IPS-18c (cell line): ENCODE measurements around the gene SORT1.

Experiments used
- H3K4me3 ChIP-seq: 2 replicates; pipeline ENCODE4 v1.7.0; 2013; ENCODE audit warnings: low read depth, mild to moderate bottlenecking, low read length, moderate library complexity; ENCODE audit not compliant: insufficient read depth
- H3K9me3 ChIP-seq: one replicate; pipeline ENCODE4 v1.6.1; 2013; ENCODE audit warnings: mild to moderate bottlenecking, low read length, moderate library complexity; ENCODE audit not compliant: control insufficient read depth, insufficient read depth

SORT1 gene

DNA sequence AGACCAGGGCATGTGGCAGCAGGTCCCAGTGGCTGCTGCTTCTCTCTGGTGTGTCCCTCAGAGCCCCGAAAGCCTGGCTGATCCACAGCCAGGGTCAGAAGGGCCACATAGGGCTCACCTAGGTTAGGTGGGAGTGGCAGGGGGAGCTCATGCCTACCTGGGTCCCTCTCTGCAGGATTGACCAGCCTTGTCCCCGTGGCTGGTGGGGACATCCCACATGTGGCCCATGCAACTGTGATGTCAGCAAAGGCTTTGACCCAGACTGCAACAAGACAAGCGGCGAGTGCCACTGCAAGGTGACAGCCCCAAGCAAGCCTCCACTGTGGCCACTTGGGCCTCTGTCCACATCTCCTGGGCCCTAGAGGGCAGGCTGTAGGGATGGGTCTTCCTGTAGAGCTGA is 132.7 kb downstream of the SORT1 start:
- Histone ChIP-seq H3K4me3 (no peak overlapping the region), H3K9me3 (no peaks in the 10 kb centered on the region)

DNA sequence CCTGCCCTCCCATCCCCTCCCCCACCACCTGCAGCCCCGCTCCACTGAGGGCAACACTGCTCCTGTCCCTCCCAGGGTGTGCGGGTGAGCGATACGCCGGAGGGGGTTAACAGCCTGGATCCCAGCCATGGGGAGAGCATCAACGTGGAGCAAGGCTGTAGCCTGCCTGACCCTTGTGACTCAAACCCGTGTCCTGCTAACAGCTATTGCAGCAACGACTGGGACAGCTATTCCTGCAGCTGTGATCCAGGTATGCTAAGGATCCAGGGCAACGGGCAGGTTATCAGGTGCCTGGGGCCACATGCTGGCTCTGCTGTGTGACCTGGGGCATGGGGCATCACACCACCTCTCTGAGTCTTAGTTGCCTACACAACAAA is 133.4 kb downstream of the SORT1 start:
- Histone ChIP-seq H3K4me3 (no peak overlapping the region), H3K9me3 (no peaks in the 10 kb centered on the region)

- Histone ChIP-seq H3K9me3 (no peaks in the 10 kb centered on the region), H3K4me3 (no peak overlapping the region)
These were observed 133.9 kb downstream of the SORT1 start for GRCh38 chr1:109263597-109264378.

DNA sequence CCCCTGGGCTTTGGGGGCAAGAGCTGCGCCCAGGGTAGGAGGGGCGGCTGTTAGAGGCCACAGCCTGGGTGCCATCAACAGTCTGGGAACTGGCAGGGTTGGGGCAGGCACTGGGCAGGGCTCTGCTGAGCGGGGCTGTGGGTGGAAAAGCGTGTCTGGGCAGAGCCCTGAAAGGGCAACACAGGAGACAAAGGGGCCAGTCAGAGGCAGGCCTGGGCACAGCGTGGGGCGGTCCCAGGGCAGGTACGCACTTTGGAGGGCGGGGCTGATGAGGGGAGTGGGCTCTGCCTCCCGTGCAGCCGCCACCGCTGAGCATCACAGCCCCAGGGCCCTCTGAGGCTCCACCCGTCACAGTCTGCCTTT is 134.5 kb downstream of the SORT1 start:
- Histone ChIP-seq H3K4me3 (no peak overlapping the region), H3K9me3 (no peaks in the 10 kb centered on the region)

DNA sequence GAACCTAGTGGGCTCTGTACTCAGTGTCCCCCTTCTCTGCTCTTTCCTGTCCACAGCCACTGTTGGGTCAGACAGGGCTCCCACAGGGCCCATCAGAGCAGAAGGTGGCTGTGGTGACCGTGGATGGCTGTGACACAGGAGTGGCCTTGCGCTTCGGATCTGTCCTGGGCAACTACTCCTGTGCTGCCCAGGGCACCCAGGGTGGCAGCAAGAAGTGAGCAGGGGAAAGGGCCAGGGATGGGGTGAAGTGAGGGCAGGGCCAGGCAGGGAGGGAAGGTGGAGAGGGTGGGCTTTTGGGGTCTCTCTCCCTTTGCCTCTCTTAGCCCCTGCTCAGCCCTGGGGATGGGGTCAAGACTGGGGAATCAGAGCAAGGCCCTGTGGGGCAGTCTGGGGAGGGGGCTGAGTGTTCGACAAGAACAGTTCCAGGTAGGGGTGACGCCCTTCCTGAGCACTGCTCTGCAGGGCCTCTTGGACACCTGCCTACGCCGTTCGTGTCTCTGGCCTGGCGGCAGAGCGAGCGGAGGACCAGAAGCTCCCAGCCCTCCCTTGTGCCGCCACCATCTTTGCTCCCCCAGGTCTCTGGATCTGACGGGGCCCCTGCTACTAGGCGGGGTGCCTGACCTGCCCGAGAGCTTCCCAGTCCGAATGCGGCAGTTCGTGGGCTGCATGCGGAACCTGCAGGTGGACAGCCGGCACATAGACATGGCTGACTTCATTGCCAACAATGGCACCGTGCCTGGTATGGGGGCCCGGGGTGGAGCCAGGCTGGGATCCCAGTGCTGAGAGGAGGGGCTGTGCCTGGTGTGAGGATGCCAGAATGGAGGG is 135.3 kb downstream of the SORT1 start:
- no peak overlapping the region for H3K4me3 ChIP-seq
- no peaks in the 10 kb centered on the region for H3K9me3 ChIP-seq

- H3K9me3 ChIP-seq, result no peaks in the 10 kb centered on the region
- no peak overlapping the region for H3K4me3 ChIP-seq
These were observed 136.1 kb downstream of the SORT1 start for GRCh38 chr1:109261578-109261977.

GRCh38 chr1:109261006-109261405 is 136.7 kb downstream of the SORT1 start:
- Histone ChIP-seq H3K9me3 (no peaks in the 10 kb centered on the region), H3K4me3 (no peak overlapping the region)

DNA sequence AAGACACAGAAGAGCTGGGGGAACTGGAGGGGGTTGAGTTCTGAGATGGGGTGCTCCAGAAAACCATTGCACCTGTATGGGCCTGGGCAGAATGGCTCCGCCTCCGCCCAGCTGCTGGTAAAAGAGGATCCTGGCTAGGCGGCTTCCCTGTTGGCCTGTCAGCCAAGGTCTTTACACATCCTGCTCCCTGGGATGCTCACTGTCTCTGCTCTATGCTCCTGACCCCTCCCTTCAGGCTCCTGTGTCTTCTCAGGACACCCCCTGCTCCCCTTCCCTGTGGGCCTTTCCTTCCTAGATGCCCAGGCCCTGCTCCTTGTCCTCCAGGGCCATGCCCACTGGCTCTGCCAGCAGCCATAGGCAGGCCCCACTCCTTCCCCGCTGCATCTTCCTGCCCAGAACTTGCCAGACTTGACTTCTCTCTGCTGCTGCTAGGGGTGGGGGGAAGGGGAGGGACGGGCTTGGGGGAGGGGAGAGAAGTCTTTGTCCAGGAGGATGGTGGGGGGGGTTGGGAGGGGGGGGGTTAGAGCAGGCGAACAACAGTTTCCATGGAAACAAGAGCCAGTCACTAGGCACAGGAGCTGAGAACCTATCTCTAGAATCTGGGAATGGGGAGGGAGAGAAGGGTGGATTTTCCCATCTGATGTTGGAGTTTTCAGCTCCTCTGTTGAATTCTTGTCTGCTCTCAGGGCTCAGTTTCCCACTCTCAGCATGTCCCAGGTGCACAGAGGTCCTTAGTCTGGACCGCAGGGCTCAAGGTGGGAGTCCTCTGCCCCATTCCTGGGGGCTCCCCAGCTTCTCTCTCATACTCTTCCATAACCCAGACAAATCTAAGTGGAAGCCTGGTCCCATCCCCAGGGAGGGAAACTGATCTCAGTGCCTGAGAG is 137.8 kb downstream of the SORT1 start:
- H3K4me3 ChIP-seq, result no peak overlapping the region
- no peaks in the 10 kb centered on the region for H3K9me3 ChIP-seq
